ENCODE results near the gene BCAT1. TPM values are rescaled to one million over a fixed set of nuclear protein-coding genes. Genes with fewer than 3 reads are reported as not detected.

Gene BCAT1
- total RNA-seq, 1 experiment from 2014 or later: 5.8 TPM

- intact Hi-C loops (cut with micrococcal nuclease; ENCODE audit: unreplicated experiment): no loop called here
- POLR2A ChIA-PET: no interaction called here
Observed at GRCh38 chr12:24764712-24765111, 184.2 kb downstream of the BCAT1 start.

GRCh38 chr12:24760606-24761378 lies 188.1 kb downstream of the BCAT1 start:
- Histone ChIP-seq H3K4me3 (ENCODE audit: low read depth in 2 of 2, low read length in 2 of 2) (no peak overlapping the region), H3K27ac (ENCODE audit: low read length) (no peak overlapping the region), H3K9me3 (ENCODE audit: control insufficient read depth, insufficient read depth, low read depth, low read length) (no peaks in the 10 kb centered on the region), H3K27me3 (ENCODE audit: control insufficient read depth, insufficient read depth, low read length) (no peaks in the 10 kb centered on the region), H3K4me1 (ENCODE audit: control insufficient read depth, insufficient read depth, low read length) (no peaks in the 10 kb centered on the region), H3K36me3 (ENCODE audit: control insufficient read depth, insufficient read depth, low read length) (no peaks in the 10 kb centered on the region)
- intact Hi-C loops (cut with micrococcal nuclease; ENCODE audit: unreplicated experiment) (no loop called here), in situ Hi-C loops (cut with HindIII; ENCODE audit: low pct_unique_long_range_greater_than_20kb, low sequenced_read_pairs) (no loop called here)
- no peak for TF ChIP-seq SIN3A (IDR thresholded peaks at IDR 0.05; ENCODE audit: borderline replicate concordance, insufficient read depth, low read depth, low read length)
- TF ChIP-seq REST (IDR thresholded peaks at IDR 0.05; ENCODE audit: insufficient read depth in 1 of 2, low read depth in 2 of 2, low read length in 1 of 2): no peak
- no peak for TF ChIP-seq TCF7L2 (IDR thresholded peaks at IDR 0.05; ENCODE audit: low read depth, low read length)
- TF ChIP-seq POLR2AphosphoS5 (IDR thresholded peaks at IDR 0.05; ENCODE audit: low read depth, low read length): no peak
- TF ChIP-seq CTCF (IDR thresholded peaks at IDR 0.05): no peak
- ChIA-PET POLR2A (no interaction called here), CTCF (no interaction called here)
- no peak for ATAC-seq
- no TSS peak for BruUV-seq (replicated peaks)
- DNase-seq (ENCODE audit: low read depth, low spot score): no peak

More at GRCh38 chr12:24764712-24765111, 184.2 kb downstream of the BCAT1 start:
- no peak for TF ChIP-seq POLR2AphosphoS5 (IDR thresholded peaks at IDR 0.05; ENCODE audit: low read depth, low read length)
- TF ChIP-seq SIN3A (IDR thresholded peaks at IDR 0.05; ENCODE audit: borderline replicate concordance, insufficient read depth, low read depth, low read length): no peak
- TF ChIP-seq REST (IDR thresholded peaks at IDR 0.05; ENCODE audit: insufficient read depth in 1 of 2, low read depth in 2 of 2, low read length in 1 of 2): no peak
- no peak for TF ChIP-seq CTCF (IDR thresholded peaks at IDR 0.05)
- no peak for TF ChIP-seq TCF7L2 (IDR thresholded peaks at IDR 0.05; ENCODE audit: low read depth, low read length)
- in situ Hi-C loops (cut with HindIII; ENCODE audit: low pct_unique_long_range_greater_than_20kb, low sequenced_read_pairs): no loop called here
- Histone ChIP-seq H3K9me3 (ENCODE audit: control insufficient read depth, insufficient read depth, low read depth, low read length) (0 out of 2 replicates have a peak, but pooled peaks cover 5% of the 10 kb centered on the region), H3K4me3 (ENCODE audit: low read depth in 2 of 2, low read length in 2 of 2) (no peak overlapping the region), H3K27ac (ENCODE audit: low read length) (no peak overlapping the region), H3K4me1 (ENCODE audit: control insufficient read depth, insufficient read depth, low read length) (no peaks in the 10 kb centered on the region), H3K27me3 (ENCODE audit: control insufficient read depth, insufficient read depth, low read length) (no peaks in the 10 kb centered on the region), H3K36me3 (ENCODE audit: control insufficient read depth, insufficient read depth, low read length) (no peaks in the 10 kb centered on the region)
- no peak for ATAC-seq
- DNase-seq (ENCODE audit: low read depth, low spot score): no peak
- no TSS peak for BruUV-seq (replicated peaks)
- CTCF ChIA-PET: no interaction called here
